GM12878 (cell line): ENCODE data around the gene RELL2. TPM values are rescaled to one million over a fixed set of nuclear protein-coding genes. Genes with fewer than 3 reads are reported as not detected.

Source experiments
- BACH1 ChIP-seq: fragments of 450-650 bp; IDR thresholded peaks from 2 replicates; pipeline ENCODE4 v1.6.1; 2017; ENCODE audit warnings: mild to moderate bottlenecking, borderline replicate concordance
- BMI1 ChIP-seq: fragments of 450-650 bp; IDR thresholded peaks from 2 replicates; pipeline ENCODE4 v1.6.1; 2016; ENCODE audit warnings: mild to moderate bottlenecking, moderate library complexity, borderline replicate concordance
- CHD2 ChIP-seq: IDR thresholded peaks from 2 replicates; pipeline ENCODE4 v1.6.1; 2011; ENCODE audit warnings: low read depth, low read length, improper control_type of control experiment, borderline replicate concordance
- CHD4 ChIP-seq: fragments of 200-600 bp; sonication (generic); IDR thresholded peaks from 2 replicates; pipeline ENCODE4 v1.6.1; 2016; ENCODE audit warnings: mild to moderate bottlenecking
- EP300 ChIP-seq, 2 experiments: fragments of 150-350 bp in 1 of 2; IDR thresholded peaks; 2 replicates each; pipeline ENCODE4 v1.6.1; 2011 to 2012; ENCODE audit warnings: low read depth in 2 of 2, low read length in 2 of 2, borderline replicate concordance in 1 of 2, improper control_type of control experiment in 1 of 2, inconsistent platforms in 1 of 2; ENCODE audit not compliant: control insufficient read depth in 1 of 2
- ETV6 ChIP-seq, 2 experiments: fragments of 450-650 bp in 1 of 2; IDR thresholded peaks in 1 of 2; conservative IDR thresholded peaks in 1 of 2; 2 replicates each; pipeline ENCODE4 v1.6.1; 2014; ENCODE audit warnings: antibody characterized with exemption in 1 of 2, borderline replicate concordance in 1 of 2, low read depth in 1 of 2, mild to moderate bottlenecking in 1 of 2, moderate library complexity in 1 of 2
- HCFC1 ChIP-seq: fragments of 150-350 bp; IDR thresholded peaks from 2 replicates; pipeline ENCODE4 v1.6.1; 2014; ENCODE audit warnings: low read length
- IKZF1 ChIP-seq: fragments of 450-650 bp; conservative IDR thresholded peaks from 2 replicates; pipeline ENCODE4 v1.6.1; 2017; ENCODE audit warnings: antibody characterized with exemption, mild to moderate bottlenecking
- JUNB ChIP-seq: IDR thresholded peaks from 2 replicates; pipeline ENCODE4 v1.6.1; 2016; ENCODE audit warnings: antibody characterized with exemption, mild to moderate bottlenecking
- LARP7 ChIP-seq: fragments of 450-650 bp; IDR thresholded peaks from 2 replicates; pipeline ENCODE4 v1.6.1; 2017; ENCODE audit warnings: mild to moderate bottlenecking
- MTA2 ChIP-seq: fragments of 450-650 bp; IDR thresholded peaks from 2 replicates; pipeline ENCODE4 v1.6.1; 2016; ENCODE audit warnings: low read depth, mild to moderate bottlenecking, moderate library complexity
- NFXL1 ChIP-seq: fragments of 450-650 bp; IDR thresholded peaks from 2 replicates; pipeline ENCODE4 v1.6.1; 2017; ENCODE audit warnings: antibody characterized with exemption, mild to moderate bottlenecking, borderline replicate concordance
- NR2C2 ChIP-seq: IDR thresholded peaks from 2 replicates; pipeline ENCODE4 v1.6.1; 2011; ENCODE audit warnings: borderline replicate concordance, low read depth; ENCODE audit not compliant: control insufficient read depth, insufficient read length
- PML ChIP-seq: IDR thresholded peaks from 2 replicates; pipeline ENCODE4 v1.6.1; 2012; ENCODE audit warnings: low read length, inconsistent platforms
- POLR2A ChIP-seq: IDR thresholded peaks from 2 replicates; pipeline ENCODE4 v1.6.1; 2011; ENCODE audit warnings: low read depth, mild to moderate bottlenecking, low read length
- POU2F2 ChIP-seq: IDR thresholded peaks from 3 replicates; pipeline ENCODE4 v1.6.1; 2011; ENCODE audit warnings: low read depth, mild to moderate bottlenecking, low read length, borderline replicate concordance
- SIN3A ChIP-seq: IDR thresholded peaks from 2 replicates; pipeline ENCODE4 v1.6.1; 2012; ENCODE audit warnings: low read depth, low read length, improper control_type of control experiment
- SREBF2 ChIP-seq: IDR thresholded peaks from 2 replicates; pipeline ENCODE4 v1.6.1; 2012; ENCODE audit warnings: mild to moderate bottlenecking, low read length
- ZBED1 ChIP-seq: IDR thresholded peaks from 2 replicates; pipeline ENCODE4 v1.6.1; 2016; ENCODE audit warnings: borderline replicate concordance
- ZNF24 ChIP-seq: fragments of 450-650 bp; IDR thresholded peaks from 2 replicates; pipeline ENCODE4 v1.6.1; 2017; ENCODE audit warnings: antibody characterized with exemption, mild to moderate bottlenecking
- polyA plus RNA-seq, 11 experiments: library from polyadenylated mRNA; depleted of rRNA in 4 of 11; unstranded in 6 of 11; stranded (reverse) in 5 of 11; fragments of >200 nt; fragmentation: Nextera tagmentation in 4 of 11; fragmentation: Illumina TruSeq in 1 of 11; extraction: Ambion mirVana in 4 of 11; extraction: Trizol in 1 of 11; gene quantifications; 1 replicate in 1 of 11; 2 replicates in 10 of 11; pipeline versions ENCODE4 v1.2.1 to v1.2.3, GENCODE V29; 2011 to 2016; ENCODE audit warnings: inconsistent platforms in 2 of 11, missing spikeins in 2 of 11, low read depth in 1 of 11
- total RNA-seq, 4 experiments: library from RNA; depleted of rRNA in 3 of 4; stranded (reverse); fragments of >200 nt in 3 of 4; fragmentation: Illumina TruSeq in 1 of 4; extraction: Trizol in 1 of 4; gene quantifications; 2 replicates each; pipeline versions ENCODE4 v1.2.1 to v1.2.3, GENCODE V29; 2013 to 2021
- TF ChIP-seq, protein P1 (sequence below): IDR thresholded peaks from 2 replicates; pipeline ENCODE4 v1.6.1; 2011; ENCODE audit warnings: borderline replicate concordance, low read depth, mild to moderate bottlenecking, moderate library complexity, mixed read lengths, low read length; ENCODE audit not compliant: insufficient read depth; ENCODE audit errors: extremely low read length
- TF ChIP-seq, protein P2 (sequence below): IDR thresholded peaks from 2 replicates; pipeline ENCODE4 v1.6.1; 2012; ENCODE audit warnings: low read depth, low read length, improper control_type of control experiment
- TF ChIP-seq, protein P3 (sequence below): fragments of 450-650 bp; IDR thresholded peaks from 2 replicates; pipeline ENCODE4 v1.6.1; 2017; ENCODE audit warnings: mild to moderate bottlenecking, low read depth, inconsistent platforms; ENCODE audit not compliant: poor library complexity, severe bottlenecking
- TF ChIP-seq, protein P4 (sequence below): fragments of 450-650 bp; formaldehyde crosslinking; IDR thresholded peaks from 2 replicates; pipeline ENCODE4 v1.4.0; 2022; ENCODE audit warnings: mild to moderate bottlenecking, moderate library complexity

Gene RELL2
- total and polyA plus RNA-seq, 10 of the 15 experiments (the other 5 are each of a cell fraction or from before 2014, with no cell fraction given), result 0.23 to 21.4 (median 7.1) TPM

DNA sequence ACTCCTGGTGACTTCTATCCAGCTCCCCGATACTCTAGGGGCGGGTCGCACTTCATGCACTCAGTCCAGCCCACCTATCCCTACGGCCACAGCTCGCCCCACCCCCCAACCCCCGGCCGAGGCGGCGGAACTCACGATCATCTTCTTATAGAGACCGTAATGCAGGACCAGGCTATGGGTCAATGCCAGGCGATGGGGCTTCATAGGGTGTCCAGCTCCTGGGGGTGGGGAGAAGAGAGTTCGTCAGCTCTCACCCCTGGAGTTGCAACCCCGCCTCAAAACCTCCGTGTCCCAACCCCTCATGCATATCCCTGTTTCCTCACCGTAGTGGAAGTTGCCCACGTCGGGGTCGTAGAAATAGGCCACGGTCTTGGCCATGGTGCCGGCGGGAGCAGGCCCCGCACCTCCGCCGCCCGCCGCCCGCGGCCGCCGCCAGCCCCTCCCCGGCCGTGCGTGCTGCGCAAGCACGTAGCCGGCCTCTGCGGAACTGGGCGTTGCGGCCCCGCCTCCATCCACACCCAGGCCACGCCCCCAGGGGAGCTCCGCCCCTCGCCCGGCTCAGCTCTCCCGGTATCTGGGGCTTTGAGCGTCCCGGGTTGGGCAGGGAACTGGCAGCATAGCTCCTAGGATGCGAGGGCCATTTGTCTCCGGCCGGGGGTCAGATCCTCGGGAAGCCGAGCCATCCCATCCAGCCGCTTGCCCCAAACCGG is at the start of gene RELL2, which contains the start of gene HDAC3 (continued):
- TF ChIP-seq, protein P1, sequence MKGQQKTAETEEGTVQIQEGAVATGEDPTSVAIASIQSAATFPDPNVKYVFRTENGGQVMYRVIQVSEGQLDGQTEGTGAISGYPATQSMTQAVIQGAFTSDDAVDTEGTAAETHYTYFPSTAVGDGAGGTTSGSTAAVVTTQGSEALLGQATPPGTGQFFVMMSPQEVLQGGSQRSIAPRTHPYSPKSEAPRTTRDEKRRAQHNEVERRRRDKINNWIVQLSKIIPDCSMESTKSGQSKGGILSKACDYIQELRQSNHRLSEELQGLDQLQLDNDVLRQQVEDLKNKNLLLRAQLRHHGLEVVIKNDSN, result no peak
- TF ChIP-seq NR2C2 (no peak), EP300 (IDR thresholded peaks at IDR 0.05; ENCODE audit: borderline replicate concordance in 1 of 2, control insufficient read depth in 1 of 2, low read depth in 2 of 2, low read length in 2 of 2) (no peak), NFXL1 (peak; percentile 63; the same call in 1 of the 2 replicates), JUNB (no peak), ETV6 (conservative IDR thresholded peaks at IDR 0.05 in 1 of 2, IDR thresholded peaks at IDR 0.05 in 1 of 2; ENCODE audit: borderline replicate concordance in 1 of 2, low read depth in 1 of 2) (no peak), SIN3A (no peak; the same call in 1 of the 2 replicates), MTA2 (0 out of 2 replicates have a peak, but pooled peaks have one; percentile 19), LARP7 (peak; percentile 69; the same call in 1 of the 2 replicates), IKZF1 (peak; percentile 17; the same call in 1 of the 2 replicates), POLR2A (peak; percentile 72), SREBF2 (no peak), HCFC1 (no peak), CHD4 (no peak), ZNF24 (no peak), BACH1 (peak; percentile 86; the same call in 1 of the 2 replicates), BMI1 (no peak), CHD2 (no peak; the same call in 1 of the 2 replicates), ZBED1 (no peak), PML (no peak), POU2F2 (no peak)
- TF ChIP-seq, protein P2, sequence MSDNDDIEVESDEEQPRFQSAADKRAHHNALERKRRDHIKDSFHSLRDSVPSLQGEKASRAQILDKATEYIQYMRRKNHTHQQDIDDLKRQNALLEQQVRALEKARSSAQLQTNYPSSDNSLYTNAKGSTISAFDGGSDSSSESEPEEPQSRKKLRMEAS, result no peak; the same call in 1 of the 2 replicates
- TF ChIP-seq, protein P3, sequence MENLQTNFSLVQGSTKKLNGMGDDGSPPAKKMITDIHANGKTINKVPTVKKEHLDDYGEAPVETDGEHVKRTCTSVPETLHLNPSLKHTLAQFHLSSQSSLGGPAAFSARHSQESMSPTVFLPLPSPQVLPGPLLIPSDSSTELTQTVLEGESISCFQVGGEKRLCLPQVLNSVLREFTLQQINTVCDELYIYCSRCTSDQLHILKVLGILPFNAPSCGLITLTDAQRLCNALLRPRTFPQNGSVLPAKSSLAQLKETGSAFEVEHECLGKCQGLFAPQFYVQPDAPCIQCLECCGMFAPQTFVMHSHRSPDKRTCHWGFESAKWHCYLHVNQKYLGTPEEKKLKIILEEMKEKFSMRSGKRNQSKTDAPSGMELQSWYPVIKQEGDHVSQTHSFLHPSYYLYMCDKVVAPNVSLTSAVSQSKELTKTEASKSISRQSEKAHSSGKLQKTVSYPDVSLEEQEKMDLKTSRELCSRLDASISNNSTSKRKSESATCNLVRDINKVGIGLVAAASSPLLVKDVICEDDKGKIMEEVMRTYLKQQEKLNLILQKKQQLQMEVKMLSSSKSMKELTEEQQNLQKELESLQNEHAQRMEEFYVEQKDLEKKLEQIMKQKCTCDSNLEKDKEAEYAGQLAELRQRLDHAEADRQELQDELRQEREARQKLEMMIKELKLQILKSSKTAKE, result no peak
- TF ChIP-seq, protein P4, sequence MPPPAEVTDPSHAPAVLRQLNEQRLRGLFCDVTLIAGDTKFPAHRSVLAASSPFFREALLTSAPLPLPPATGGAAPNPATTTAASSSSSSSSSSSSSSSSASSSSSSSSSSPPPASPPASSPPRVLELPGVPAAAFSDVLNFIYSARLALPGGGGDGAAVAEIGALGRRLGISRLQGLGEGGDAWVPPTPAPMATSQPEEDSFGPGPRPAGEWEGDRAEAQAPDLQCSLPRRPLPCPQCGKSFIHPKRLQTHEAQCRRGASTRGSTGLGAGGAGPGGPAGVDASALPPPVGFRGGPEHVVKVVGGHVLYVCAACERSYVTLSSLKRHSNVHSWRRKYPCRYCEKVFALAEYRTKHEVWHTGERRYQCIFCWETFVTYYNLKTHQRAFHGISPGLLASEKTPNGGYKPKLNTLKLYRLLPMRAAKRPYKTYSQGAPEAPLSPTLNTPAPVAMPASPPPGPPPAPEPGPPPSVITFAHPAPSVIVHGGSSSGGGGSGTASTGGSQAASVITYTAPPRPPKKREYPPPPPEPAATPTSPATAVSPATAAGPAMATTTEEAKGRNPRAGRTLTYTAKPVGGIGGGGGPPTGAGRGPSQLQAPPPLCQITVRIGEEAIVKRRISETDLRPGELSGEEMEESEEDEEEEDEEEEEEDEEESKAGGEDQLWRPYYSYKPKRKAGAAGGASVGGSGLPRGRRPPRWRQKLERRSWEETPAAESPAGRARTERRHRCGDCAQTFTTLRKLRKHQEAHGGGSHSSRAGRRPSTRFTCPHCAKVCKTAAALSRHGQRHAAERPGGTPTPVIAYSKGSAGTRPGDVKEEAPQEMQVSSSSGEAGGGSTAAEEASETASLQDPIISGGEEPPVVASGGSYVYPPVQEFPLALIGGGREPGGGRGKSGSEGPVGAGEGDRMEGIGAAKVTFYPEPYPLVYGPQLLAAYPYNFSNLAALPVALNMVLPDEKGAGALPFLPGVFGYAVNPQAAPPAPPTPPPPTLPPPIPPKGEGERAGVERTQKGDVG (CRISPR knock-in tag), result no peak
